ENCODE data around the gene FAM237A. TPM values are rescaled to one million over a fixed set of nuclear protein-coding genes. Genes with fewer than 3 reads are reported as not detected.

FAM237A gene
- total and polyA plus RNA-seq, 11 donors, result 0.56 to 3.4 (median 1.4) TPM; not detected in 8

GRCh38 chr2:206631340-206631739 is 10.9 kb upstream of the FAM237A start:
- DNase-seq (no peak), ATAC-seq (no peak)
- 38 to 79% (median 55%) methylated on average over 3 of the region's 3 CpGs for WGBS, 4 donors
- Histone ChIP-seq H3K27ac (no peak overlapping the region), H3K4me3 (no peak overlapping the region), H3K27me3 (peaks cover 0 to 19% (median 0%) of the 10 kb centered on the region in 9 donors), H3K36me3 (no peaks in the 10 kb centered on the region), H3K4me1 (no peaks in the 10 kb centered on the region), H3K9me3 (no peaks in the 10 kb centered on the region)
- intact Hi-C loops (cut with DNase I), result no loop called here
- TF ChIP-seq CTCF (IDR thresholded peaks at IDR 0.05) (no peak), POLR2A (IDR thresholded peaks at IDR 0.05) (no peak)

- no peaks in the 10 kb centered on the region for H3K9me3 ChIP-seq
- no peak overlapping the region for H3K27ac ChIP-seq
- H3K36me3 ChIP-seq, result no peaks in the 10 kb centered on the region
- no peaks in the 10 kb centered on the region for H3K4me1 ChIP-seq
- H3K27me3 ChIP-seq, result peaks cover 0 to 10% (median 2%) of the 10 kb centered on the region in 9 donors
- no peak overlapping the region for H3K4me3 ChIP-seq
- DNase-seq (no peak), ATAC-seq (no peak)
- 77 to 83% (median 79%) methylated on average over 1 of the region's 1 CpG for WGBS, 4 donors
- TF ChIP-seq POLR2A (IDR thresholded peaks at IDR 0.05), result no peak
- no peak for TF ChIP-seq CTCF (IDR thresholded peaks at IDR 0.05)
- intact Hi-C loops (cut with DNase I), result no loop called here
Observed at GRCh38 chr2:206635015-206635414, 7.3 kb upstream of the FAM237A start.

GRCh38 chr2:206639636-206640035 is 2.7 kb upstream of the FAM237A start:
- H3K27me3 ChIP-seq, result peaks cover 0 to 32% (median 22%) of the 10 kb centered on the region in 9 donors
- no peak overlapping the region for H3K4me3 ChIP-seq
- intact Hi-C loops (cut with DNase I), result no loop called here

GRCh38 chr2:206641226-206641625 is 1.1 kb upstream of the FAM237A start:
- intact Hi-C loops (cut with DNase I), result no loop called here

More at GRCh38 chr2:206639636-206640035, 2.7 kb upstream of the FAM237A start:
- DNase-seq (no peak), ATAC-seq (no peak)
- H3K27ac ChIP-seq, result no peak overlapping the region
- WGBS, 4 donors, result 15 to 23% (median 16%) methylated on average over 2 of the region's 2 CpGs
- TF ChIP-seq CTCF (IDR thresholded peaks at IDR 0.05), result no peak
- no peak for TF ChIP-seq POLR2A (IDR thresholded peaks at IDR 0.05)
- H3K9me3 ChIP-seq, result no peaks in the 10 kb centered on the region
- H3K4me1 ChIP-seq, result peaks cover 0 to 8% (median 0%) of the 10 kb centered on the region in 12 donors
- H3K36me3 ChIP-seq, result no peaks in the 10 kb centered on the region

More at GRCh38 chr2:206641226-206641625, 1.1 kb upstream of the FAM237A start:
- ATAC-seq (no peak), DNase-seq (no peak)
- Histone ChIP-seq H3K9me3 (no peaks in the 10 kb centered on the region), H3K27ac (no peak overlapping the region), H3K36me3 (no peaks in the 10 kb centered on the region), H3K4me3 (no peak overlapping the region), H3K27me3 (peaks cover 0 to 32% (median 22%) of the 10 kb centered on the region in 9 donors), H3K4me1 (peaks cover 0 to 8% (median 0%) of the 10 kb centered on the region in 12 donors)
- TF ChIP-seq CTCF (IDR thresholded peaks at IDR 0.05), result no peak
- no peak for TF ChIP-seq POLR2A (IDR thresholded peaks at IDR 0.05)
- 36 to 47% (median 41%) methylated on average over 3 of the region's 3 CpGs for WGBS, 4 donors

Measured in heart left ventricle (tissue), 16 donors.